KMS-11 (cell line): Measurements from ENCODE around the gene RAP2C.

Source experiments
- H2AFZ ChIP-seq: fragments of 200-600 bp; sonication (generic); 2 replicates; pipeline ENCODE4 v1.6.1; 2016; ENCODE audit warnings: antibody characterized with exemption, mixed run types, low read depth
- H3K27ac ChIP-seq: fragments of 200-600 bp; sonication (generic); 2 replicates; pipeline ENCODE4 v1.6.1; 2016; ENCODE audit warnings: mild to moderate bottlenecking, mixed run types
- H3K27me3 ChIP-seq: fragments of 200-600 bp; sonication (generic); 2 replicates; pipeline ENCODE4 v1.6.1; 2017; ENCODE audit warnings: mild to moderate bottlenecking, low read depth, mixed run types, moderate library complexity; ENCODE audit not compliant: insufficient read depth
- H3K36me3 ChIP-seq: fragments of 200-600 bp; sonication (generic); 2 replicates; pipeline ENCODE4 v1.6.1; 2017; ENCODE audit warnings: mild to moderate bottlenecking, mixed run types; ENCODE audit not compliant: insufficient read depth
- H3K4me1 ChIP-seq: fragments of 200-600 bp; sonication (generic); 2 replicates; pipeline ENCODE4 v1.6.1; 2016; ENCODE audit warnings: mild to moderate bottlenecking, low read depth, mixed run types; ENCODE audit not compliant: poor library complexity, severe bottlenecking
- H3K4me2 ChIP-seq: fragments of 200-600 bp; sonication (generic); 2 replicates; pipeline ENCODE4 v1.7.0; 2016; ENCODE audit warnings: mild to moderate bottlenecking, mixed run types
- H3K4me3 ChIP-seq: fragments of 200-600 bp; sonication (generic); IDR thresholded peaks from 2 replicates; pipeline ENCODE4 v1.6.1; 2017; ENCODE audit warnings: low read depth, low read length, mixed read lengths; ENCODE audit not compliant: insufficient read depth
- H3K79me2 ChIP-seq: fragments of 200-600 bp; sonication (generic); 2 replicates; pipeline ENCODE4 v1.6.1; 2016; ENCODE audit warnings: low read depth, mixed run types; ENCODE audit not compliant: insufficient read depth
- H3K9ac ChIP-seq: fragments of 200-600 bp; sonication (generic); 2 replicates; pipeline ENCODE4 v1.6.1; 2016; ENCODE audit warnings: mild to moderate bottlenecking, mixed run types
- H4K20me1 ChIP-seq: fragments of 200-600 bp; sonication (generic); 2 replicates; pipeline ENCODE4 v1.6.1; 2016; ENCODE audit warnings: mild to moderate bottlenecking, mixed run types; ENCODE audit not compliant: insufficient read depth
- CTCF ChIP-seq: fragments of 200-600 bp; sonication (generic); conservative IDR thresholded peaks from 2 replicates; pipeline ENCODE4 v1.6.1; 2017; ENCODE audit warnings: low read depth, mild to moderate bottlenecking, antibody characterized with exemption, low read length, moderate library complexity, mixed read lengths

RAP2C gene

GRCh38 chrX:132217203-132218073 is 1.8 kb downstream of the RAP2C start:
- H3K4me3 ChIP-seq: no peak overlapping the region
- H3K27ac ChIP-seq: peak overlapping the region; percentile 84
- peaks cover 35% of the 10 kb centered on the region for H3K4me1 ChIP-seq
- peak overlapping the region; percentile 45; the same call in 1 of the 2 replicates for H2AFZ ChIP-seq
- no peak for TF ChIP-seq CTCF
- peak overlapping the region; percentile 45; the same call in 1 of the 2 replicates for H3K4me2 ChIP-seq
- no peaks in the 10 kb centered on the region; the same call in 1 of the 2 replicates for H4K20me1 ChIP-seq
- peaks cover 23% of the 10 kb centered on the region for H3K79me2 ChIP-seq
- H3K36me3 ChIP-seq: no peaks in the 10 kb centered on the region
- peak overlapping the region; percentile 90 for H3K9ac ChIP-seq
- no peaks in the 10 kb centered on the region for H3K27me3 ChIP-seq

GRCh38 chrX:132216806-132217202 is 2.4 kb downstream of the RAP2C start:
- no peaks in the 10 kb centered on the region for H3K27me3 ChIP-seq
- H4K20me1 ChIP-seq: no peaks in the 10 kb centered on the region; the same call in 1 of the 2 replicates
- H3K9ac ChIP-seq: peak overlapping the region; percentile 90
- no peak overlapping the region for H3K4me3 ChIP-seq
- peaks cover 35% of the 10 kb centered on the region for H3K4me1 ChIP-seq
- TF ChIP-seq CTCF: no peak
- peak overlapping the region; percentile 45; the same call in 1 of the 2 replicates for H2AFZ ChIP-seq
- no peaks in the 10 kb centered on the region for H3K36me3 ChIP-seq
- peaks cover 23% of the 10 kb centered on the region for H3K79me2 ChIP-seq
- peak overlapping the region; percentile 45; the same call in 1 of the 2 replicates for H3K4me2 ChIP-seq
- peak overlapping the region; percentile 84 for H3K27ac ChIP-seq

- H3K79me2 ChIP-seq: peaks cover 23% of the 10 kb centered on the region
- peak overlapping the region; percentile 90; the same call in 1 of the 2 replicates for H3K9ac ChIP-seq
- peak overlapping the region; percentile 84; the same call in 1 of the 2 replicates for H3K27ac ChIP-seq
- H3K27me3 ChIP-seq: no peaks in the 10 kb centered on the region
- H4K20me1 ChIP-seq: no peaks in the 10 kb centered on the region; the same call in 1 of the 2 replicates
- H3K4me1 ChIP-seq: peaks cover 35% of the 10 kb centered on the region
- H3K36me3 ChIP-seq: no peaks in the 10 kb centered on the region
- no peak overlapping the region for H2AFZ ChIP-seq
- H3K4me2 ChIP-seq: peak overlapping the region; percentile 62
- H3K4me3 ChIP-seq: no peak overlapping the region
- TF ChIP-seq CTCF: no peak
These were observed 3.0 kb downstream of the RAP2C start for GRCh38 chrX:132216283-132216682.

GRCh38 chrX:132214518-132214917 is 4.7 kb downstream of the RAP2C start:
- H3K27ac ChIP-seq: no peak overlapping the region
- TF ChIP-seq CTCF: no peak
- H4K20me1 ChIP-seq: no peaks in the 10 kb centered on the region; the same call in 1 of the 2 replicates
- H3K79me2 ChIP-seq: peaks cover 23% of the 10 kb centered on the region
- H3K4me1 ChIP-seq: peaks cover 30% of the 10 kb centered on the region
- no peaks in the 10 kb centered on the region for H3K36me3 ChIP-seq
- no peaks in the 10 kb centered on the region for H3K27me3 ChIP-seq
- no peak overlapping the region for H3K9ac ChIP-seq
- H3K4me3 ChIP-seq: no peak overlapping the region
- H2AFZ ChIP-seq: no peak overlapping the region
- peak overlapping the region; percentile 62; the same call in 1 of the 2 replicates for H3K4me2 ChIP-seq
